NB4 (cell line): ENCODE measurements around the gene ZSWIM3.

ENCODE experiments used
- CTCF ChIP-seq: IDR thresholded peaks from one replicate; pipeline ENCODE4 v1.5.1; 2012; ENCODE audit warnings: low read depth, low read length
- MAX ChIP-seq: IDR thresholded peaks from 2 replicates; pipeline ENCODE4 v1.6.1; 2011; ENCODE audit warnings: low read depth, low read length
- MYC ChIP-seq: IDR thresholded peaks from 2 replicates; pipeline ENCODE4 v1.6.1; 2011; ENCODE audit warnings: low read depth, low read length
- POLR2A ChIP-seq: IDR thresholded peaks from 2 replicates; pipeline ENCODE4 v1.6.1; 2011; ENCODE audit warnings: mild to moderate bottlenecking; ENCODE audit not compliant: insufficient read length; ENCODE audit errors: extremely low read depth

DNA sequence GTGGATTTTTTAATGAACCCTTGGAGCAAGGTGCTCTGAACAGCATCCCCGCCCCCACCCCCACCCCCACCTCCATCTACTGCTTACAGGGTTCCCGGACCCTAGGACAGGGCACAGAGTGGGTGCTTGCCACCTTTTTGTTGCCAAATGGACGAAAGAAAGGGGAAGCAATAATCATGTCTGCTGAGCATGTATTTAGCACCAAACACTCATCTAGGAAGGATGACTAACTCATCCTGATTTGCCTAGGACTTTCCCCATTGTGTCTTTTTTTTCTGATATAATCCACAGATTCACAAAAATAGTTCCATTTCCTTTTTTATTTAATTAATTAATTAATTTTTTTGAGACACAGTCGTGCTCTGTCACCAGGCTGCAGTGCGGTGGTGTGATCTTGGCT is 55.7 kb downstream of the ZSWIM3 start:
- no peak for TF ChIP-seq POLR2A
- TF ChIP-seq CTCF = no peak
- no peak for TF ChIP-seq MAX
- no peak for TF ChIP-seq MYC
